Measurements from ENCODE around the gene ITPR3. TPM values are rescaled to one million over a fixed set of nuclear protein-coding genes. Genes with fewer than 3 reads are reported as not detected.
A peak's percentile ranks its signal among the peaks of the same experiment; 100 is the strongest.

The ITPR3 gene
- total RNA-seq, 2 donors from 2014 or later, result 29.6 to 33.3 TPM

- no peaks in the 10 kb centered on the region for H3K9me3 ChIP-seq (ENCODE audit: control insufficient read depth, low read length)
- Mint-ChIP-seq H3K9me3 (no peaks in the 10 kb centered on the region), H3K4me1 (peaks cover 15% of the 10 kb centered on the region), H3K36me3 (ENCODE audit: low read depth) (peaks cover 56% of the 10 kb centered on the region), H3K27me3 (ENCODE audit: insufficient read depth) (no peaks in the 10 kb centered on the region), H3K27ac (peak overlapping the region; percentile 53), H3K4me3 (no peak overlapping the region)
- TF ChIP-seq CTCF (conservative IDR thresholded peaks at IDR 0.05), result no peak
- 96 to 99% methylated on average over 12 to 15 of the region's 15 CpGs for WGBS, 2 experiments (ENCODE audit: insufficient coverage in 1 of 2, insufficient read length in 1 of 2)
- H3K4me1 ChIP-seq (ENCODE audit: control insufficient read depth, insufficient read depth, low read length), result peaks cover 6% of the 10 kb centered on the region
- peaks cover 34% of the 10 kb centered on the region for H3K36me3 ChIP-seq (ENCODE audit: control insufficient read depth, insufficient read depth, low read length)
- no peak overlapping the region for H3K27ac ChIP-seq (ENCODE audit: low read depth, low read length)
- H3K4me3 ChIP-seq (ENCODE audit: low read length), result no peak overlapping the region
- H3K9ac ChIP-seq (ENCODE audit: extremely low read depth, low read length, poor library complexity, severe bottlenecking), result no peak overlapping the region
- H3K27me3 ChIP-seq (ENCODE audit: control insufficient read depth, insufficient read depth, low read length, poor library complexity, severe bottlenecking), result no peaks in the 10 kb centered on the region
- DNase-seq, result no peak
Measured at GRCh38 chr6:33691456-33692077, 70.4 kb downstream of the ITPR3 start.

GRCh38 chr6:33692078-33692759 is 71.1 kb downstream of the ITPR3 start:
- Histone ChIP-seq H3K4me3 (ENCODE audit: low read length) (no peak overlapping the region), H3K27ac (ENCODE audit: low read depth, low read length) (no peak overlapping the region), H3K36me3 (ENCODE audit: control insufficient read depth, insufficient read depth, low read length) (peaks cover 37% of the 10 kb centered on the region), H3K4me1 (ENCODE audit: control insufficient read depth, insufficient read depth, low read length) (peaks cover 6% of the 10 kb centered on the region), H3K9me3 (ENCODE audit: control insufficient read depth, low read length) (no peaks in the 10 kb centered on the region), H3K9ac (ENCODE audit: extremely low read depth, low read length, poor library complexity, severe bottlenecking) (no peak overlapping the region), H3K27me3 (ENCODE audit: control insufficient read depth, insufficient read depth, low read length, poor library complexity, severe bottlenecking) (no peaks in the 10 kb centered on the region)
- Mint-ChIP-seq H3K4me3 (no peak overlapping the region), H3K36me3 (ENCODE audit: low read depth) (peaks cover 58% of the 10 kb centered on the region), H3K9me3 (no peaks in the 10 kb centered on the region), H3K27me3 (ENCODE audit: insufficient read depth) (no peaks in the 10 kb centered on the region), H3K27ac (peak overlapping the region; percentile 53), H3K4me1 (peaks cover 15% of the 10 kb centered on the region)
- WGBS, 2 experiments (ENCODE audit: insufficient coverage in 1 of 2, insufficient read length in 1 of 2), result 79 to 98% methylated on average over 5 to 12 of the region's 12 CpGs
- peak; percentile 83 for DNase-seq
- TF ChIP-seq CTCF (conservative IDR thresholded peaks at IDR 0.05), result no peak

- Mint-ChIP-seq H3K4me1 (peaks cover 15% of the 10 kb centered on the region), H3K27ac (peak overlapping the region; percentile 53), H3K36me3 (ENCODE audit: low read depth) (peaks cover 63% of the 10 kb centered on the region), H3K27me3 (ENCODE audit: insufficient read depth) (no peaks in the 10 kb centered on the region), H3K9me3 (no peaks in the 10 kb centered on the region), H3K4me3 (no peak overlapping the region)
- H3K27me3 ChIP-seq (ENCODE audit: control insufficient read depth, insufficient read depth, low read length, poor library complexity, severe bottlenecking), result no peaks in the 10 kb centered on the region
- 93 to 96% methylated on average over 5 to 10 of the region's 10 CpGs for WGBS, 2 experiments (ENCODE audit: insufficient coverage in 1 of 2, insufficient read length in 1 of 2)
- peaks cover 38% of the 10 kb centered on the region for H3K36me3 ChIP-seq (ENCODE audit: control insufficient read depth, insufficient read depth, low read length)
- DNase-seq, result no peak
- H3K9me3 ChIP-seq (ENCODE audit: control insufficient read depth, low read length), result no peaks in the 10 kb centered on the region
- H3K4me1 ChIP-seq (ENCODE audit: control insufficient read depth, insufficient read depth, low read length), result peaks cover 6% of the 10 kb centered on the region
- no peak overlapping the region for H3K4me3 ChIP-seq (ENCODE audit: low read length)
- TF ChIP-seq CTCF (conservative IDR thresholded peaks at IDR 0.05), result no peak
- H3K27ac ChIP-seq (ENCODE audit: low read depth, low read length), result no peak overlapping the region
- no peak overlapping the region for H3K9ac ChIP-seq (ENCODE audit: extremely low read depth, low read length, poor library complexity, severe bottlenecking)
Measured at GRCh38 chr6:33692760-33693158, 71.6 kb downstream of the ITPR3 start.

Measured in endodermal cell (in vitro differentiated cells).